Measurements from ENCODE around the gene ANO9. TPM values are rescaled to one million over a fixed set of nuclear protein-coding genes. Genes with fewer than 3 reads are reported as not detected.

ANO9 gene
- total RNA-seq, 1 donor from 2014 or later: 31.0 TPM

- Mint-ChIP-seq H3K4me1 (ENCODE audit: low read depth) (peaks cover 4% of the 10 kb centered on the region), H3K27ac (no peak overlapping the region), H3K9me3 (ENCODE audit: low read depth) (peaks cover 4% of the 10 kb centered on the region), H3K4me3 (ENCODE audit: low read depth) (no peak overlapping the region), H3K36me3 (ENCODE audit: insufficient read depth) (peaks cover 13% of the 10 kb centered on the region), H3K27me3 (peaks cover 11% of the 10 kb centered on the region)
- no peak for DNase-seq (ENCODE audit: low spot score, unreplicated experiment)
- no peak for TF ChIP-seq CTCF (IDR thresholded peaks at IDR 0.05; ENCODE audit: unreplicated experiment)
Observed at GRCh38 chr11:383431-383830, 58.4 kb downstream of the ANO9 start.

GRCh38 chr11:382081-382629 is 59.7 kb downstream of the ANO9 start:
- Mint-ChIP-seq H3K27ac (no peak overlapping the region), H3K4me1 (ENCODE audit: low read depth) (peaks cover 4% of the 10 kb centered on the region), H3K27me3 (peaks cover under 1% of the 10 kb centered on the region), H3K4me3 (ENCODE audit: low read depth) (no peak overlapping the region), H3K9me3 (ENCODE audit: low read depth) (peaks cover 4% of the 10 kb centered on the region), H3K36me3 (ENCODE audit: insufficient read depth) (peaks cover 22% of the 10 kb centered on the region)
- no peak for TF ChIP-seq CTCF (IDR thresholded peaks at IDR 0.05; ENCODE audit: unreplicated experiment)
- DNase-seq (ENCODE audit: low spot score, unreplicated experiment): no peak

GRCh38 chr11:381501-382072 is 60.2 kb downstream of the ANO9 start:
- Mint-ChIP-seq H3K27ac (no peak overlapping the region), H3K36me3 (ENCODE audit: insufficient read depth) (peaks cover 21% of the 10 kb centered on the region), H3K27me3 (no peaks in the 10 kb centered on the region), H3K4me3 (ENCODE audit: low read depth) (no peak overlapping the region), H3K4me1 (ENCODE audit: low read depth) (peaks cover 4% of the 10 kb centered on the region), H3K9me3 (ENCODE audit: low read depth) (peaks cover under 1% of the 10 kb centered on the region)
- no peak for TF ChIP-seq CTCF (IDR thresholded peaks at IDR 0.05; ENCODE audit: unreplicated experiment)
- DNase-seq (ENCODE audit: low spot score, unreplicated experiment): no peak

GRCh38 chr11:380996-381395 is 60.8 kb downstream of the ANO9 start:
- Mint-ChIP-seq H3K4me3 (ENCODE audit: low read depth) (no peak overlapping the region), H3K36me3 (ENCODE audit: insufficient read depth) (peaks cover 21% of the 10 kb centered on the region), H3K27ac (no peak overlapping the region), H3K9me3 (ENCODE audit: low read depth) (no peaks in the 10 kb centered on the region), H3K4me1 (ENCODE audit: low read depth) (peaks cover 4% of the 10 kb centered on the region), H3K27me3 (no peaks in the 10 kb centered on the region)
- DNase-seq (ENCODE audit: low spot score, unreplicated experiment): no peak
- no peak for TF ChIP-seq CTCF (IDR thresholded peaks at IDR 0.05; ENCODE audit: unreplicated experiment)

- DNase-seq (ENCODE audit: low spot score, unreplicated experiment): no peak
- TF ChIP-seq CTCF (IDR thresholded peaks at IDR 0.05; ENCODE audit: unreplicated experiment): no peak
- H3K4me1 Mint-ChIP-seq (ENCODE audit: low read depth): peaks cover 4% of the 10 kb centered on the region
Observed at GRCh38 chr11:380491-380890, 61.3 kb downstream of the ANO9 start.

More at GRCh38 chr11:380491-380890, 61.3 kb downstream of the ANO9 start:
- peaks cover 21% of the 10 kb centered on the region for H3K36me3 Mint-ChIP-seq (ENCODE audit: insufficient read depth)
- H3K4me3 Mint-ChIP-seq (ENCODE audit: low read depth): no peak overlapping the region
- no peaks in the 10 kb centered on the region for H3K27me3 Mint-ChIP-seq
- H3K27ac Mint-ChIP-seq: no peak overlapping the region
- H3K9me3 Mint-ChIP-seq (ENCODE audit: low read depth): no peaks in the 10 kb centered on the region

Measured in progenitor cell of endocrine pancreas (in vitro differentiated cells).